Neuronal stem cell (in vitro differentiated cells): ENCODE measurements around the gene ST3GAL2.

Experiments
- DNase-seq: peaks from one replicate; pipeline ENCODE4 v3.0.0-alpha.2; 2013; ENCODE audit warnings: low spot score
- H2AFZ ChIP-seq: one replicate; pipeline ENCODE4 v1.6.1; 2013; ENCODE audit warnings: mild to moderate bottlenecking, low read length, inconsistent platforms
- H2AK5ac ChIP-seq: 2 replicates; pipeline ENCODE4 v1.6.1; 2013; ENCODE audit warnings: low read depth, mild to moderate bottlenecking, inconsistent platforms, low read length, moderate library complexity, mixed read lengths
- H2BK120ac ChIP-seq: 2 replicates; pipeline ENCODE4 v1.6.1; 2013; ENCODE audit warnings: low read depth, mild to moderate bottlenecking, inconsistent platforms, low read length, moderate library complexity, mixed read lengths
- H2BK12ac ChIP-seq: one replicate; pipeline ENCODE4 v1.6.1; 2013; ENCODE audit warnings: low read length, inconsistent platforms
- H2BK15ac ChIP-seq: 2 replicates; pipeline ENCODE4 v1.6.1; 2013; ENCODE audit warnings: mild to moderate bottlenecking, low read length, inconsistent platforms, mixed read lengths
- H2BK5ac ChIP-seq: one replicate; pipeline ENCODE4 v1.6.1; 2013; ENCODE audit warnings: inconsistent platforms, mild to moderate bottlenecking, low read length, moderate library complexity
- H3K14ac ChIP-seq: one replicate; pipeline ENCODE4 v1.6.1; 2013; ENCODE audit warnings: low read length, inconsistent platforms
- H3K18ac ChIP-seq: 2 replicates; pipeline ENCODE4 v1.6.1; 2013; ENCODE audit warnings: low read length, inconsistent platforms
- H3K23ac ChIP-seq: 2 replicates; pipeline ENCODE4 v1.6.1; 2013; ENCODE audit warnings: low read depth, mild to moderate bottlenecking, mixed read lengths, low read length, inconsistent platforms; ENCODE audit not compliant: poor library complexity
- H3K27ac ChIP-seq: replicated peaks from 3 replicates; pipeline ENCODE4 v1.5.1; 2013; ENCODE audit warnings: low read length, inconsistent platforms
- H3K27me3 ChIP-seq, 3 experiments: 2 replicates each; pipeline ENCODE4 v1.6.1; 2013; ENCODE audit warnings: low read length in 3 of 3, mild to moderate bottlenecking in 2 of 3, inconsistent platforms in 1 of 3, low read depth in 1 of 3, mixed read lengths in 1 of 3, moderate library complexity in 1 of 3; ENCODE audit not compliant: control insufficient read depth in 3 of 3, insufficient read depth in 3 of 3
- H3K36me3 ChIP-seq, 2 donors: replicated peaks in 1 of 2; 2 replicates each; pipeline ENCODE4 v1.6.1; 2013; ENCODE audit warnings: low read length in 2 of 2; ENCODE audit not compliant: control insufficient read depth in 2 of 2, insufficient read depth in 2 of 2
- H3K4ac ChIP-seq: 2 replicates; pipeline ENCODE4 v1.6.1; 2013; ENCODE audit warnings: inconsistent platforms, mild to moderate bottlenecking, low read length, moderate library complexity
- H3K4me1 ChIP-seq, 2 donors: 1 replicate in 1 of 2; 2 replicates in 1 of 2; pipeline ENCODE4 v1.6.1; 2013; ENCODE audit warnings: low read length in 2 of 2, low read depth in 1 of 2; ENCODE audit not compliant: control insufficient read depth in 2 of 2, insufficient read depth in 1 of 2
- H3K4me2 ChIP-seq: one replicate; pipeline ENCODE4 v1.6.1; 2013; ENCODE audit warnings: mild to moderate bottlenecking, low read length, inconsistent platforms; ENCODE audit not compliant: insufficient read depth, poor library complexity, severe bottlenecking
- H3K4me3 ChIP-seq, 2 donors: 2 replicates each; pipeline ENCODE4 v1.5.1; 2013; ENCODE audit warnings: low read length in 2 of 2, mild to moderate bottlenecking in 2 of 2, inconsistent platforms in 1 of 2, moderate library complexity in 1 of 2
- H3K79me1 ChIP-seq: one replicate; pipeline ENCODE4 v1.6.1; 2013; ENCODE audit warnings: low read depth, mild to moderate bottlenecking, inconsistent platforms, low read length, moderate library complexity
- H3K9ac ChIP-seq: one replicate; pipeline ENCODE4 v1.6.1; 2013; ENCODE audit warnings: mild to moderate bottlenecking, low read depth, low read length, inconsistent platforms; ENCODE audit not compliant: poor library complexity
- H3K9me3 ChIP-seq, 2 donors: replicated peaks in 1 of 2; 2 replicates each; pipeline versions ENCODE3 to v1.6.1; 2013; ENCODE audit warnings: low read length in 2 of 2, mild to moderate bottlenecking in 2 of 2, inconsistent platforms in 1 of 2, low read depth in 1 of 2, mixed read lengths in 1 of 2, moderate library complexity in 1 of 2; ENCODE audit not compliant: control insufficient read depth in 2 of 2, insufficient read depth in 1 of 2
- H4K8ac ChIP-seq: one replicate; pipeline ENCODE4 v1.6.1; 2013; ENCODE audit warnings: low read depth, mild to moderate bottlenecking, inconsistent platforms, low read length, moderate library complexity
- H4K91ac ChIP-seq: one replicate; pipeline ENCODE4 v1.6.1; 2013; ENCODE audit warnings: low read length, low read depth, mild to moderate bottlenecking, inconsistent platforms; ENCODE audit not compliant: poor library complexity
- WGBS, 2 donors: extraction: QIAGEN DNeasy Blood & Tissue Kit; methylation state at CpG; one replicate each; pipeline ENCODE4 v1.1.7; 2013; ENCODE audit warnings: missing lambda C conversion rate in 2 of 2, mixed read lengths in 1 of 2; ENCODE audit not compliant: insufficient read length in 2 of 2, insufficient replicate concordance in 1 of 2; ENCODE audit errors: extremely low coverage in 2 of 2; 5-methylcytosine and 5-hydroxymethylcytosine counted together

The ST3GAL2 gene

DNA sequence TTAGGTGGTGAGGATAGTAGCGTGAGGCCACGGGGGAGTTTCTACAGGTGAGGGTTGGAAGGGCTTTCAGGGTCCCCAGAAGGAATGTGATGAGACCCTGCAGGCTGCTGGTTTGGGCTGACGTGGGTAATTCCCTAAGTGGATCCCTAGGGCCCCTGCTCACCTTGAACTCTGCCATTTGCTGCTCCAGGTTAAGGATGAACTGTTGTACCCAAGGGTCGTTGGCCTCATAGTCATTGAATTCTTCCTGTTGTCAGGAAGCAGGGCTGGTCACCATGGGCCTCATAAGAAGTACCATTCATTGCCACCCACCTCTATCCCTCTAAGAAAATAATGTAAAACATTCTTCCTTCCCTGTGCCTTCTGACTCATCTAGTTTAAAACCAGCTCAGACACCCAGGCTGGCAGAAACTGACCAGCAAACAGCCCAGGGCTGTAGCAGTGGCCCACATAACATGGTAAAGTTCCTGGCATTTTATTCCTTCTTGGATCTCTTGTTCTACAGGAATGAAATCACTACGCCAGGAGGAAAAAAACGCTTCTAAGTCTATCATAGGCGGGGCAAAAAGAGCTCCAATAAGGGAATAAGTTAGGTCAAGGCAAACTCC is 43.1 kb upstream of the ST3GAL2 start:
- Histone ChIP-seq H3K18ac (no peak overlapping the region), H4K8ac (no peak overlapping the region), H3K9ac (peak overlapping the region; percentile 66), H2AFZ (no peak overlapping the region), H3K4me1 (no peaks in the 10 kb centered on the region), H3K9me3 (no peaks in the 10 kb centered on the region), H3K27ac (no peak overlapping the region), H4K91ac (no peak overlapping the region), H3K14ac (no peak overlapping the region), H2BK12ac (no peak overlapping the region), H2BK120ac (no peak overlapping the region), H3K36me3 (peaks cover 36 to 84% of the 10 kb centered on the region in 2 donors), H3K4ac (no peak overlapping the region), H3K27me3 (no peaks in the 10 kb centered on the region), H3K4me3 (no peak overlapping the region), H3K23ac (no peak overlapping the region), H2BK15ac (no peak overlapping the region), H3K4me2 (no peak overlapping the region), H2BK5ac (no peak overlapping the region), H3K79me1 (no peaks in the 10 kb centered on the region), H2AK5ac (no peak overlapping the region)
- WGBS, 2 donors, result no CpG with 5 or more reads among the region's 7 CpGs
- DNase-seq, result no peak

DNA sequence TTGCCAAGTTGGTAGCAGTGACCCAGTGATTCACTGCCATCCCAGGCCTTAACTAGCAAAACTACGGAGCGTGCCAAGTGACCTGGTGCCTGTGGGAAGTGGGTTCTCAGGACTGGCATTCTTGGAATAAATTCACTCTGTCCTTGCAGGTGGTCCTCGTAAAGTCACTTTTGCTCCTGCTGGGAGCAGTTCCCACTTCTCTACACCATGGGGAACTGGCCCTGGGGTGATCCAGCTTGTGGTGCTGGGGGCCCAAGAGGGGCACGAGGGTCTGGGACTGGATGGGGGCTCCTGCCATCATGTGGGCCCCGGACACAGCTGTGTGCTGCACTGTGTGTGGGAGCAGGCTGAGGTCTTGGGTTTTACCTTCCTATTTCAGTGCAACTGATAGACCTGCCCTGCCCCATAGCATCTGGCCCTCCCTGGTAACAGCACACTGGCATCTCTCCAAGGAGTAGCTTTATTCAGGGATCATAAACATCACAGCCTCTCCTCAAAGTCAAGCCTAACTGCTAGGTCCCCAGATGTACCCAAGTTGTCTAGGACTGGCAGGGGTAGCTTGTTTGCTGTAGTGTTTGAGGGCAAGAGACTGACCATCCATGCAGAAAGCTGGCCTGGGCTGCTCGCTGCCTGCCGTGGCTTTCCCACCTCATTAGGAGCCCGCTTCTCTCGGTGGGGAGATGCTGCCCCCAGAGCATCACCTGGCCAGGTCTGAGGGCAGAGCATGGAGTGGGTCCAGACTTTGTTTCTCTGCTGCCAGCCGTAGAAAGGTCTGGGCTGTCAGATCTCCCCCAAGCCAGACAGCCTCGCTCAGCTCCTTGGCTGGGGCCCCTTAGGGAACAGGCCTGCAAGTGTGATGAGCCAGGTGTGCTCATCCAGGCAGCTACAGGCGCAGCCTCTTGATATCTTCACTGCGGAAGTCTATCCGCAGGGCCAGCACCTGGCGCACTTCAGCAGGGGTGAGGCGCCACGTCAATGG is 41.5 kb upstream of the ST3GAL2 start:
- peaks cover 33 to 75% of the 10 kb centered on the region in 2 donors for H3K36me3 ChIP-seq
- no CpG with 5 or more reads among the region's 17 CpGs for WGBS, 2 donors

DNA sequence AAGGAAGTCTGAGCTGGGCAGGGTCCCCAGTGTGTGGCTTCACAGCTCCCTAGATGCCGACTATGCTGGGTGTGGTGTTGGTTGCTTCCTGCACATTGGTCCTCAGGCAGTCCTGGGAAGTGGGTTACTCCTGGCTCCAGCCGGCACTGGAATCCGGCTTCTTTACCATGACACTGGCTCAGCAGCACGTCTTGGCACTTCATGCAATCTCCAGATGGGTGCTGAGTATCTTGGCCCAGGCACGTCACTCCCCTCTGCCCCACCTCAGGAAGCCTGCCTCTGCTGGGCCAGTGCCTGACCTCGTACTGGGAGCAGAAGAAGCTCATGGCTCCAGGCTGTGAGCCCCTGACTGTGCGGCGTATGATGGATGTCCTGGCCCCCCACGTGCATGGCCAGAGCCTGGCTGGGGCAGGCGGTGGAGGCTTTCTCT is 40.0 kb upstream of the ST3GAL2 start:
- H3K18ac ChIP-seq, result no peak overlapping the region
- peak overlapping the region; percentile 11 for H3K23ac ChIP-seq
- H4K8ac ChIP-seq, result no peak overlapping the region
- no peak overlapping the region for H2BK12ac ChIP-seq
- H4K91ac ChIP-seq, result no peak overlapping the region
- no peak overlapping the region for H3K9ac ChIP-seq
- H3K4me1 ChIP-seq, result peaks cover 0 to 4% of the 10 kb centered on the region in 2 donors
- H3K4ac ChIP-seq, result no peak overlapping the region
- no peak overlapping the region for H2AK5ac ChIP-seq
- no peaks in the 10 kb centered on the region for H3K9me3 ChIP-seq
- H3K79me1 ChIP-seq, result peaks cover 2% of the 10 kb centered on the region
- H3K14ac ChIP-seq, result no peak overlapping the region
- H3K36me3 ChIP-seq, result peaks cover 33 to 63% of the 10 kb centered on the region in 2 donors
- H2AFZ ChIP-seq, result no peak overlapping the region
- no CpG with 5 or more reads among the region's 10 CpGs for WGBS, 2 donors
- H2BK120ac ChIP-seq, result no peak overlapping the region
- H2BK5ac ChIP-seq, result no peak overlapping the region
- no peak overlapping the region for H3K27ac ChIP-seq
- H3K4me3 ChIP-seq, result no peak overlapping the region
- no peak overlapping the region for H2BK15ac ChIP-seq
- H3K27me3 ChIP-seq, result no peaks in the 10 kb centered on the region
- DNase-seq, result no peak
- no peak overlapping the region for H3K4me2 ChIP-seq

More for the DNA sequence above, 41.5 kb upstream of the ST3GAL2 start:
- H3K4me1 ChIP-seq, result peaks cover 0 to 1% of the 10 kb centered on the region in 2 donors
- H3K79me1 ChIP-seq, result no peaks in the 10 kb centered on the region
- no peak overlapping the region for H4K8ac ChIP-seq
- H3K9ac ChIP-seq, result no peak overlapping the region
- H4K91ac ChIP-seq, result no peak overlapping the region
- no peaks in the 10 kb centered on the region for H3K9me3 ChIP-seq
- no peak overlapping the region for H3K23ac ChIP-seq
- no peaks in the 10 kb centered on the region for H3K27me3 ChIP-seq
- no peak overlapping the region for H3K4me3 ChIP-seq
- DNase-seq, result no peak
- H2BK5ac ChIP-seq, result no peak overlapping the region
- no peak overlapping the region for H2BK120ac ChIP-seq
- H2AK5ac ChIP-seq, result no peak overlapping the region
- H3K18ac ChIP-seq, result no peak overlapping the region
- H2AFZ ChIP-seq, result no peak overlapping the region
- no peak overlapping the region for H3K14ac ChIP-seq
- H3K4me2 ChIP-seq, result no peak overlapping the region
- H3K4ac ChIP-seq, result no peak overlapping the region
- H2BK12ac ChIP-seq, result no peak overlapping the region
- H2BK15ac ChIP-seq, result no peak overlapping the region
- no peak overlapping the region for H3K27ac ChIP-seq

DNA sequence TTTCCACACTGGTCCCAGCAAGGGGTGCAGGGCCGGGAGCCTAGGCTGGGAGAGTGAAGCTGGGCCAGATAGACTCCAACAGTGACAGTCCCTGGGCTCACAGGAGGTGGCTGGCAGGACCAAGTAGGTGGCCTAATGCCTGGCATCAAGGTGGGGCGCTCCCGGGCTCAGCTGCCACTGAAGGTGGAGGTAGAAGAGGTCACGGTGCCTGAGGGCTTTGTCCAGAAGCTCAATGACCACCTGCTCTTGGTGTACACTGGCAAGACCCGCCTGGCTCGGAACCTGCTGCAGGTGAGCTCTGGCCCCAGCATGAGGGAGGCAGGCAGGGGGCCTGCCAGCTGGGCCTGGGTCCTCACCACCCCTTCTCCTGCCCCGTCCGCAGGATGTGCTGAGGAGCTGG is 39.3 kb upstream of the ST3GAL2 start:
- Histone ChIP-seq H2BK12ac (no peak overlapping the region), H2BK15ac (no peak overlapping the region), H3K27me3 (no peaks in the 10 kb centered on the region)

More for the DNA sequence above, 39.3 kb upstream of the ST3GAL2 start:
- DNase-seq, result no peak
- Histone ChIP-seq H4K8ac (no peak overlapping the region), H2AK5ac (no peak overlapping the region), H3K4me2 (no peak overlapping the region), H2BK120ac (no peak overlapping the region), H3K4ac (no peak overlapping the region), H4K91ac (peak overlapping the region; percentile 59), H3K9me3 (no peaks in the 10 kb centered on the region), H2BK5ac (no peak overlapping the region), H3K4me3 (no peak overlapping the region), H3K18ac (no peak overlapping the region), H3K27ac (no peak overlapping the region), H3K4me1 (peaks cover 0 to 4% of the 10 kb centered on the region in 2 donors), H3K36me3 (peaks cover 28 to 56% of the 10 kb centered on the region in 2 donors), H3K23ac (no peak overlapping the region), H3K79me1 (peaks cover 2% of the 10 kb centered on the region), H3K14ac (no peak overlapping the region), H3K9ac (peak overlapping the region; percentile 63), H2AFZ (no peak overlapping the region)
- WGBS, 2 donors, result no CpG with 5 or more reads among the region's 8 CpGs
